NCI-H2227 treated with DMSO at 0.1 percent for 48 hours (cell line): ENCODE data around the gene C2CD2L.
"Not testable (repeated sequence)": the region's sequence is repeated elsewhere in the genome, so short reads cannot be mapped to it uniquely, and the experiment has no call there.

Experiments used
- DNase-seq: peaks from one replicate; lab custom pipeline; 2025; lab: John Stamatoyannopoulos, UW

C2CD2L gene

GRCh38 chr11:119152043-119152442, 44.9 kb downstream of the C2CD2L start:
- DNase-seq: no peak

DNA sequence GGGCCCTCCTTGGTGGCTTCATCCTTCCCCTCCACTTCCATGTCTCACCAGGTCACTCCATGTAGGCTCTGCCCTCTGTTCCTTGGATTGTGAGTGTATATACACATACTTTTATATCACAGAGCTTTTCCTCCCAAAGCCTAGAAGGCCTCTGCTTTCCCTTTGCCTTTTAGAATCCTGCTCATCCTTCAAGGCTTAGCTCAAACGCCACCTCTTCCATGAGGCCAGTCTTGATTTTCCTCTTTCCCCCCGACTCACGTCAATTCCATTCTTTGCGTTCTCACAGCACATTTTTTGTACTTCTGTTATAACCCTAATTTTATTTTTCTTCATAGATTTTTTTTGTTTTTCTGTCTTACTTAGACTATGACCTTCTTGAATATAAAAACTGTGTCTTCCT, 45.5 kb downstream of the C2CD2L start:
- no peak for DNase-seq

DNA sequence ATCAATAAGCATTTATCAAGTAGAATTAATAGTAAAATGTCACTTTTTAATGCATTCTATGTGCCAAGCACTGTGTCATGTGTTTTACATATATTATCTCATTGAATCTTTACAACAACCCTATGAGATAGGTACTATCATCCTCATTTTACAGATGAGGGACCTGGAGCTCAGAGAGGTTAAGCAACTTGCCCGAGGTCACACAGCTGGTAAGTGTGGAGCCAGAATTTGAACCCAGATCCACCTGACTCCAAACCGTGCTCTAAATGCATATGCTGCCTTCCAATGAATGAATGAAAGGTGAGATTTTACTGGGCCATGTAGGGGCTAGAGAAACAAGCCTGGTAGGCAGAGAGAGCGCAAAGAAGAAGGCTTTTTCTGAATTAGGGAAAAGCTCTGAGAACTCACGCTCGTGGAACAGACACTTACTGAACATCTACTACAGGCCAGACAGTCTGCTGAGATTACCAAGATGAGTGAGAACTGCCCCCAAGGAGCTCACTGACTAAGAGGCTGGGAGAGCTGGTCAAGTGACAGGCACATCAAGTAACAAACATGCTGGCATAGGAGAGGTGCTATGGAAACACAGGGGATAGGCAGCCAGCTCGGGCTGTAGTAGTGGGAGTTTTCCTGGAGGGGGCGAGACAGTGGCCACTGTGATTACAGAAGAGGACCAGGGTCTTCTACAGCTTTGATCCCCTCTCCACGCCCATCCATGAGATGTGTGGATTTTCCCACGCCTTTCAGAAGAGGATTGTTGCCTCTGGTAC, 46.1 kb downstream of the C2CD2L start:
- DNase-seq: no peak

DNA sequence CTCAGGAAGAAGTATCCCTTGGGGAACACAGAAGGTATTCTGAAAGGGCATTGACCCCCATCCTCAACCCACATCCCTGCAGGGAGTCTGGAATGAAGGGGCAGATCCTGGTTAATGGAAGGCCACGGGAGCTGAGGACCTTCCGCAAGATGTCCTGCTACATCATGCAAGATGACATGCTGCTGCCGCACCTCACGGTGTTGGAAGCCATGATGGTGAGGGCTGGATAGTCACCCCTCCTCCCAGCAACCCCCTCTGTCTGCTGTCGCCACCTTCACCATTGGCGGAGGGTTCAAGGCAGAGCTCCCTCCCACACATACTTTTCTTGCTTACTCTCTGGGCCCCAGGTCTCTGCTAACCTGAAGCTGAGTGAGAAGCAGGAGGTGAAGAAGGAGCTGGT, 47.0 kb downstream of the C2CD2L start:
- DNase-seq: no peak

GRCh38 chr11:119155733-119156492, 48.8 kb downstream of the C2CD2L start:
- DNase-seq: no peak

DNA sequence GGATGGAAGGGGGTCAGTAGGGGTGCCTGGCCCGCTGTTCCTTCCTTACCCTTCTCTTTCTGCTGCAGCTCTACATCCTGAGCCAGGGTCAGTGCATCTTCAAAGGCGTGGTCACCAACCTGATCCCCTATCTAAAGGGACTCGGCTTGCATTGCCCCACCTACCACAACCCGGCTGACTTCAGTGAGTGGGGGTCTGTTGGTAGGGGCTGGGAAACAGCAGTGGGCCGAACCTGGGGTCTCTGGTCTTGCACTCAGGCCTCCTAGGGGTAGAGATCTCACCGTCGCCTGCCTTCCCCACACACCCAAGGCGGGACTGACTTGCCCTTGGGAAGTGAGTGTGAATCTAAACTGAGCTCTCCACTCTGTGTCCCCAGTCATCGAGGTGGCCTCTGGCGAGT, 49.4 kb downstream of the C2CD2L start:
- DNase-seq: no peak

DNA sequence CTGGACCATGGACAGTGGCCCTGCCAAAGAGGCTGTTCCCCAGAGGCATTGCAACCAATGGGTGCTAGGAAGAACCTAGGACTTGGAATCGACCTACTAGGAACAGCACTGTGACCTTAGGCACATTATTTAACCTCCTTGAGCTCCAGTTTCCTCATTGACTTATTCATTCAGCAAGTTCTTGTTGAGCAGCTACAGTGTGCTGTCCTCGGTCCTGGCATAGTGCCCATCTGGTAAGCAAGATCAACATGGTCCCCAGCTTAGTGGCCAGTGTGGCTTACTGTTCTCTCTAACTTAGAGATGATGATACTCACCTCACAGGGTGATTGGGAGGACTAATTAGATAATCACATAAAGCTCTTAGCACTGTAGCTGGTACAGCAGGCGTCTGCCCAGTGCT, 49.9 kb downstream of the C2CD2L start:
- DNase-seq: no peak

- no peak for DNase-seq
Measured at GRCh38 chr11:119158467-119158866, 51.3 kb downstream of the C2CD2L start.

DNA sequence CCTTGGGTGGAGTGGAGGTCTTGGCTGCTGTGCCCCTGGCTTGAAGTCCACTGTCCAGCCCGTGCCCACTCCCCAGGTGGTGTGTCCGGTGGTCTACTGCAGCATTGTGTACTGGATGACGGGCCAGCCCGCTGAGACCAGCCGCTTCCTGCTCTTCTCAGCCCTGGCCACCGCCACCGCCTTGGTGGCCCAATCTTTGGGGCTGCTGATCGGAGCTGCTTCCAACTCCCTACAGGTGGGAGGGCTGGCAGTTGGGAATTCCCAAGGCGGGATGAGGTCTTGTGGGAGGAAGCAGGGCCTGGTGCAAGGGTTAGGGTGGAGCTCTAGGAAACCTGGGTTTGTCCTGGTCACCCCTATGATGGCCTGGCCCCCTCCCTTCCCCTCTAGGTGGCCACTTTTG, 53.0 kb downstream of the C2CD2L start:
- DNase-seq: no peak

DNA sequence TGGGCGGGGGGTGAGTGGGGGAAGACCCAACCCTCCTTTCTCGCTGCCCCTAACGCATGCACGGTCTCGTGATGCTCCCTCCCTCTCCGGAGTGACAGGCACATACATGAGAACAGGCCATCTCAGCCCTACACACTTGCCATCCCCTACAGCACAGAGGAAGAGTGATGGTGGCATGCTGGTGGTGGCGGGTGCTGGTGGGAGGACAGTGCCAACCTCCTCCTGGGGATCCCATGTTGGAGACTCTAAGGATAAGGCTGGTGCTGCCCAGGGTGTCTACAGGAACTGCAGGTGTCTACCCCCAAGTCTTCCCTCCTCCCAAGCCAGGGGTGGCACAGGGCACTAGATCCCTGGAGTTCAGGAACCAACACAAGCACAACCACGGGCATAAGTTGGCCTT, 54.7 kb downstream of the C2CD2L start:
- DNase-seq: no peak

- DNase-seq: no peak
Measured at GRCh38 chr11:119166368-119167076, 59.4 kb downstream of the C2CD2L start.

DNA sequence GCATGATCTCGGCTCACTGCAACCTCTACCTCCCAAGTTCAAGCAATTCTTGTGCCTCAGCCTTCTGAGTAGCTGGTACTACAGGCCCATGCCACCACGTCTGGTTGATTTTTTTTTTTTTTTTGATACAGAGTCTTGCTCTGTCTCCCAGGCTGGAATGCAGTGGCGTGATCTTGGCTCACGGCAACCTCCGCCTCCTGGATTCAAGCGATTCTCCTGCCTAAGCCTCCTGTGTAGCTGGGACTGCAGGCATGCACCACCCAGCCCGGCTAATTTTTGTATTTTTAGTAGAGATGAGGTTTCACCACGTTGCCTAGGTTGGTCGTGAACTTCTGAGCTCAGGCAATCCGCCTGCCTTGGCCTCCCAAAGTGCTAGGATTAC, 59.9 kb downstream of the C2CD2L start:
- not testable (repeated sequence) for DNase-seq

GRCh38 chr11:119167933-119168332, 60.8 kb downstream of the C2CD2L start:
- no peak for DNase-seq
